Small intestine (tissue), 7 donors: Measurements from ENCODE around the gene PDHB. TPM values are rescaled to one million over a fixed set of nuclear protein-coding genes. Genes with fewer than 3 reads are reported as not detected.

Experiments used
- DNase-seq, 2 donors: peaks; one replicate each; pipeline versions ENCODE4 v3.0.0 to v3.0.0-alpha.2; 2013
- FAIRE-seq: peaks from 2 replicates; lab custom pipeline; 2012; peaks lifted over from hg19 to GRCh38; lab: Jason Lieb, UNC
- H3K27ac ChIP-seq, 3 donors: one replicate each; pipeline ENCODE4 v1.5.1; 2013; ENCODE audit warnings: low read length in 2 of 3, mild to moderate bottlenecking in 2 of 3, control low read depth in 1 of 3, inconsistent platforms in 1 of 3, low read depth in 1 of 3, moderate library complexity in 1 of 3
- H3K27me3 ChIP-seq, 3 donors: one replicate each; pipeline ENCODE4 v1.6.1; 2013; ENCODE audit warnings: low read length in 3 of 3, inconsistent platforms in 1 of 3; ENCODE audit not compliant: control insufficient read depth in 3 of 3, insufficient read depth in 3 of 3
- H3K36me3 ChIP-seq, 3 donors: one replicate each; pipeline ENCODE4 v1.6.1; 2013; ENCODE audit warnings: low read length in 3 of 3, inconsistent platforms in 1 of 3, low read depth in 1 of 3, mild to moderate bottlenecking in 1 of 3, moderate library complexity in 1 of 3; ENCODE audit not compliant: control insufficient read depth in 3 of 3, insufficient read depth in 2 of 3
- H3K4me1 ChIP-seq, 3 donors: one replicate each; pipeline ENCODE4 v1.6.1; 2013; ENCODE audit warnings: low read length in 2 of 3, inconsistent platforms in 1 of 3, low read depth in 1 of 3, mild to moderate bottlenecking in 1 of 3, moderate library complexity in 1 of 3; ENCODE audit not compliant: control insufficient read depth in 3 of 3, insufficient read depth in 2 of 3
- H3K4me3 ChIP-seq, 3 donors: one replicate each; pipeline ENCODE4 v1.5.1; 2013; ENCODE audit warnings: low read length in 3 of 3, control low read depth in 1 of 3, inconsistent platforms in 1 of 3, low read depth in 1 of 3, mild to moderate bottlenecking in 1 of 3, moderate library complexity in 1 of 3
- H3K9me3 ChIP-seq, 2 donors: one replicate each; pipeline ENCODE4 v1.6.1; 2013; ENCODE audit warnings: low read depth in 1 of 2, low read length in 1 of 2; ENCODE audit not compliant: control insufficient read depth in 2 of 2, insufficient read depth in 1 of 2
- WGBS, 3 donors: extraction: QIAGEN DNeasy Blood & Tissue Kit; methylation state at CpG; one replicate each; pipeline ENCODE4 v1.1.7; 2013; 5-methylcytosine and 5-hydroxymethylcytosine counted together
- polyA plus RNA-seq, 4 donors: library from polyadenylated mRNA; stranded (reverse) in 3 of 4; unstranded in 1 of 4; fragments of 200-250 nt in 3 of 4; fragments of 120-200 nt in 1 of 4; gene quantifications; one replicate each; pipeline versions ENCODE4 v1.2.1 to v1.2.3, GENCODE V29; 2013
- donor health status: healthy with polysubstance abuse.
- donor health status: control.
- donor health status: control.
- donor health status: Bipolar disorder and iron deficiency.
- donor health status: healthy.

PDHB gene
- polyA plus RNA-seq, 4 donors = 60.5 to 68.4 (median 64.9) TPM

DNA sequence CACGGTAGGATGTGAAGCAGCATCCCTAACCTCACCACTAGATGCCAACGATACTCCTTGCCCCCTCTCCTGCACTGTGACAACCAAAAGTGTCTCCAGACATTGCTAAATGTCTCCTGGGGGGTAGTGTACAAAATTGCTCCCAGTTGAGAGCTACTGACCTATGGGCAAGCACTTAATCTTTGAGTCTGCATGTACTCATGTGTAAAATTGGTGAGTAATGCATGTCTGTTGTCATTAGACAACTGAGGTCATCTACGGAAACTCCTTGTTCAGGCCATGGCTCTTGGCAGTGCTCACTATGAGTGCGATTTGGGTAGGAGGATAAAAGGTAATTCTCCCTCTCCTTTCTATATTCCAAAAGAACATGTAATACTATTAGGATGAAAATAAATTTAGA, 29.2 kb downstream of the PDHB start:
- Histone ChIP-seq H3K4me1 (no peaks in the 10 kb centered on the region), H3K36me3 (peaks cover under 1 to 15% (median 5%) of the 10 kb centered on the region in 3 donors), H3K9me3 (no peaks in the 10 kb centered on the region), H3K4me3 (no peak overlapping the region), H3K27ac (no peak overlapping the region), H3K27me3 (no peaks in the 10 kb centered on the region)
- DNase-seq = no peak
- no peak for FAIRE-seq
- WGBS, 3 donors = 78 to 84% (median 80%) methylated on average over 4 of the region's 4 CpGs

DNA sequence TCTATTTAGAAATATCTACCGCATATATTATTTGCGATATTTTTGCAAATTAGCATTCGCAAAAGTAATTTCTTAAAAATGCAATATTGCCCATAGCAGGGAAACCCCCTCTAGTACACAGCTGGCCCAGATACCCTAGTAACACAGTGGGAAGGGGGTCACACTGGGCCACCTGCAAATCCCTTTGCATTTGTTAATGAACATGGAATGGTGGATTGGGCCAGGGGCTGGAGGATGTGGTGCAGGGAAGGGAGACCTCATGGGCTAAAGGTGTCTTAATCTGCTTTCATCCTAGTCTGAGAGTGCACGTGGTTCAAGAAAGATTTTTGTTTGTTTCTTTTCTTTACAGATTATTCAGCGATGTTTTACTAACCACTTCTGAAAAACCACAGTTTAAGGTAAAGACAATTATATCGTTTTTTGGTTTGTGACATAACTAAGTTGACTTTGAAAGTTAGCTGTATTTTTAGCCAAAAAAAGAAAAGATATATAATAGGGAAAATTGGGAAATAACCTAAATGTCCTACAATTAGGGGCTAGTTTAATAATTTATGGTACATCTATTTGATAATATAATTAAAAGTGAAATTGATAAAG, 30.0 kb downstream of the PDHB start:
- WGBS, 3 donors = 83 to 91% (median 84%) methylated on average over 6 of the region's 6 CpGs
- no peaks in the 10 kb centered on the region for H3K9me3 ChIP-seq
- H3K4me1 ChIP-seq = no peaks in the 10 kb centered on the region
- no peak overlapping the region for H3K4me3 ChIP-seq
- H3K36me3 ChIP-seq = peaks cover 6 to 18% (median 9%) of the 10 kb centered on the region in 3 donors
- no peak for FAIRE-seq
- H3K27me3 ChIP-seq = no peaks in the 10 kb centered on the region
- no peak for DNase-seq
- no peak overlapping the region for H3K27ac ChIP-seq

DNA sequence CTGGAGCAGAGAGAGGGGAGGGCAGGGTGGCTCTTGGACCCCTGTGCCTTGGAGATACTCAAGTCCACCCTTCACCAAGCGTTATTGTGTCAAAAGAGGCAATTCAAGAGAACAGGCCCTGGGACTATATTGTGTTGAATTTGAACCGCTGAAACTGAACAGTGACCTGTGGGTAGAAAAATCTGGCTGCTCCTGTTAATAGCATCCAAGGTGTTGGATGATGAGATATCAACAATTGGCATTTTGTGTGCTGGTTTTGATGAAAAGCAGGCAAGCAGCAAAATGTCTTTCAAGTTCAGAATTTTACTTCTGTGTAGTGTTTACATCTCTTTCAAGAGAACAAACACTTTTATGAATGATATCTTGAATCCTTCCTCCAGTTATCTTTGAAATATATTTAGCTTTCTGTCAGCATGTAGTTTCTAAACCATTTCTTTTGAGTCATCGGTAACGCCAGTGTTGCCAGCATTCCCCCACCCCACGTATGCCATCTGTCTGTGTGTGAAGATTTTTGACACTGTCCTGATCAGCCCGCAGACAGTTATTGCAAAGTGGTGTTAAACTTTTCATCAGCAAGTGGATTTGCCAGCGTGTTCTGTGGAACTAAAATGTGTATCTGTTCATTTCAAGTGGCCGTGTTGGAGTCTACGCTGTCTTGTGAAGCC, 34.8 kb downstream of the PDHB start:
- Histone ChIP-seq H3K9me3 (no peaks in the 10 kb centered on the region), H3K4me3 (no peak overlapping the region), H3K4me1 (no peaks in the 10 kb centered on the region), H3K27me3 (no peaks in the 10 kb centered on the region), H3K36me3 (peaks cover 10 to 30% (median 21%) of the 10 kb centered on the region in 3 donors), H3K27ac (no peak overlapping the region)
- 91 to 96% (median 93%) methylated on average over 9 of the region's 9 CpGs for WGBS, 3 donors
- FAIRE-seq (no peak), DNase-seq (no peak)

DNA sequence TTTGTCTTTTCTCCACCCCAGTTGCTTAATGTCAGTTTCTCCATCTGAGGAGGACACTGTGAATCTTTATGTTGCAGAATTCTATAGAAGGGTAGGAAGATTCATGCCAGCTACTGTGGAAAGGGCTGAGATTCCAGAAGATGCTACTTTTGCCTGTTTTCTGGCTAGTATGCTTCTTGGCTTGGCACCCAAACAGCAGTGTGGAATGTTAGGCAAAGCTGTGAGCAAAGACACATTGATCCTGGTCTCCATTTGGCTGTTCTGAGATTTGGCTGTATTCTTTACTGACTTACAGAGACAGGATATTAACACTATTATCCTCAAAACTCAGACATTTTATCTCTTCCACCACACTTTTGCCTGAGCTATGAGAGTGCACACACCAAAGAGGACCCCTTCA, 39.3 kb downstream of the PDHB start:
- DNase-seq (no peak), FAIRE-seq (no peak)
- Histone ChIP-seq H3K9me3 (no peaks in the 10 kb centered on the region), H3K27me3 (no peaks in the 10 kb centered on the region), H3K36me3 (peaks cover 10 to 22% (median 19%) of the 10 kb centered on the region in 3 donors), H3K4me3 (no peak overlapping the region), H3K4me1 (no peaks in the 10 kb centered on the region), H3K27ac (no peak overlapping the region)

DNA sequence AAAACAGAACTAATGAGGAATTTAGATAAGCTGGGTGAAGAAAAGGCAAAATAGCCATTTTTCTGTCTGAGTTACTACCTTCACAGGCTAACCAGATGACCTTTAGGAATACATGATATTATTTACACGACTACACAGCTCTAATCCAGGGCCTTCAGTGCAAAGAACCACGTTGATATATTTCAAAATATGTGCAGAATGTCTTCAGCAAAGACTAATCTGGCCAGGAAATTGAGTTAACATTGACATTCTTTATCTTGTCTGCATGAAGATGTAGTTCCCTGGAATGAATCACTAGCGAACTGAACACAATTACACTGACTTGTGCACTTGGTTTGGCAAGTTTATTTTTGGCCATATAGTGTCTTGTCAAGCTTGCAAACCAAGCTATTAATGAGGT, 41.5 kb downstream of the PDHB start:
- DNase-seq = no peak
- Histone ChIP-seq H3K9me3 (no peaks in the 10 kb centered on the region), H3K27ac (no peak overlapping the region), H3K27me3 (no peaks in the 10 kb centered on the region), H3K4me1 (peaks cover 0 to 6% (median 5%) of the 10 kb centered on the region in 3 donors), H3K36me3 (peaks cover 0 to 16% (median 7%) of the 10 kb centered on the region in 3 donors), H3K4me3 (no peak overlapping the region)
- no peak for FAIRE-seq
- WGBS, 3 donors = 31 to 46% (median 39%) methylated on average over 3 of the region's 3 CpGs

DNA sequence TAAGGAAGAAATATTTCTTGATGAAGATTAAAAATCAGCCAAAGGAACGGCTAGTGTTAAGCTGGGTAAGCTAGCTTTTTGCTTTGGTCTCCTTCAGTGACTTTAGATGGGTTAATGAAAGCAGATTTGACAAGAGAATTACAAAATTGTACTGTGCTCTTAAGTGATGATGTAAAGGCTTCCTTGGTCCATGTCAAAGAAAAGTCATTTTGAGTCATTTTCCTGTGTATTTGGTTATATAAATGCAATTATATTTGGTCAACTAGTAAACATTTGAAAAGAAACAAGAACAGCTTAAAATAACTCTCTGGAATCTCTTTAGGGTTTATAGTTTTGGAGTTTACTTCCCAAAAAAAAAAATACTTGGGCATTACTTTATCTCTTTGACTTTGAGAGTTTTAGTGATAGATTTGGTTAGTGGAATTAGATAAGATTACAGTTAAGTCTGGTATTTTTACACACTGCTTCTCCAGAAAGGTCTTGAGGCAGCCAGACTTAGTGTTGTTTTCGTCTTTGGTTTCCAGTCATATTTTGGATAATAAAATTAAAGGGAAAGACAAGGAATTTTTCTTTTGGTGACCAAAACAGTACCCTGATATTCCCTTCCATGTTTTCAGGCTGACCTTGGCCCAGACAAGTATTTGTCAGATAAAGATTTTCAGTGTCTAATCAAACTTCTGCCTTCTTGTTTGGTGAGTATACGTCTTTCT, 42.3 kb downstream of the PDHB start:
- 64 to 81% (median 79%) methylated on average over 3 of the region's 3 CpGs for WGBS, 3 donors
- FAIRE-seq (no peak), DNase-seq (no peak)
- H3K27me3 ChIP-seq = no peaks in the 10 kb centered on the region
- H3K4me1 ChIP-seq = peaks cover 0 to 13% (median 5%) of the 10 kb centered on the region in 3 donors
- no peaks in the 10 kb centered on the region for H3K9me3 ChIP-seq
- no peak overlapping the region for H3K4me3 ChIP-seq
- peaks cover 0 to 13% (median 7%) of the 10 kb centered on the region in 3 donors for H3K36me3 ChIP-seq
- peak overlapping the region in 1 of 3 donors; percentile 1 for H3K27ac ChIP-seq

DNA sequence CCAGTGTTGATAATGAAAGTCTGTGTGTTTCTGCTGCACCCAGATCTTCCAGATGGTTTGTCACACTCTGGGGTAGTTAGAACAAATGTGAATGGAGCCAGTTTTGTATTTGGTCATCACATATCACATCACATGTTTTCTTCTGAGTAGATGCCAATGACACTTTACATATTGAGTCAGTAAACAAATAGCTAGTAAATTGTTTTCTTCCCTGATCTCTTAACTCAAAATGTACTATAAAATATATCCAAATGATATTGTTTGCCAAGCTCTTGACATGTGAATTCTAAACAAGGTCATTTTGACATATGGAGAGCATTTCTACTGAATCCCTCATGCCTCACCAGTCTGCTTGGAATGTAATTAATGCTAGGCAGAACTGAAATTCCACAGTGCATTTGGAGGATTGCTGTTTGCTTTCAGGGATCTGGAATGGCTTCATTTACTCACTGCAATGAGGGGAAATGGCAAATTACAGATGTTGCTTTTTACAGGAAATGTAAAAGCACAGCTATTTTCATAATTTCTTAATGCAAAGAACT, 45.0 kb downstream of the PDHB start:
- Histone ChIP-seq H3K36me3 (peaks cover 0 to 15% (median 8%) of the 10 kb centered on the region in 3 donors), H3K27me3 (no peaks in the 10 kb centered on the region), H3K4me1 (peaks cover 0 to 13% (median 5%) of the 10 kb centered on the region in 3 donors), H3K9me3 (no peaks in the 10 kb centered on the region), H3K4me3 (no peak overlapping the region), H3K27ac (peak overlapping the region in 1 of 3 donors; percentile 40)
- FAIRE-seq (no peak), DNase-seq (peak in 1 of 2 donors; percentile 9)
